Measurements from ENCODE around the gene WWOX. TPM values are rescaled to one million over a fixed set of nuclear protein-coding genes. Genes with fewer than 3 reads are reported as not detected.

The WWOX gene
- total RNA-seq, 2 experiments from 2014 or later: 14.3 to 16.5 TPM

- no peak overlapping the region for H3K27ac Mint-ChIP-seq
- no peak overlapping the region for H3K4me3 Mint-ChIP-seq
- ChIA-PET CTCF (no interaction called here), POLR2A (no interaction called here)
- no peaks in the 10 kb centered on the region for H3K9me3 Mint-ChIP-seq
- intact Hi-C loops (cut with micrococcal nuclease): no loop called here
- no peaks in the 10 kb centered on the region for H3K36me3 Mint-ChIP-seq
- no peaks in the 10 kb centered on the region for H3K27me3 Mint-ChIP-seq
- peaks cover 16% of the 10 kb centered on the region for H3K4me1 Mint-ChIP-seq (ENCODE audit: low read depth)
- no peak for DNase-seq
These were observed 1050.7 kb downstream of the WWOX start for GRCh38 chr16:79150151-79150550.

GRCh38 chr16:79150632-79151310 lies 1051.3 kb downstream of the WWOX start:
- DNase-seq: no peak
- Mint-ChIP-seq H3K36me3 (no peaks in the 10 kb centered on the region), H3K9me3 (no peaks in the 10 kb centered on the region), H3K27ac (no peak overlapping the region), H3K4me1 (ENCODE audit: low read depth) (peaks cover 20% of the 10 kb centered on the region), H3K27me3 (no peaks in the 10 kb centered on the region), H3K4me3 (no peak overlapping the region)
- intact Hi-C loops (cut with micrococcal nuclease): no loop called here
- CTCF ChIA-PET: no interaction called here
- POLR2A ChIA-PET: no interaction called here

GRCh38 chr16:79154086-79154485 lies 1054.6 kb downstream of the WWOX start:
- no peak for DNase-seq
- H3K4me1 Mint-ChIP-seq (ENCODE audit: low read depth): peaks cover 40% of the 10 kb centered on the region
- no peaks in the 10 kb centered on the region for H3K27me3 Mint-ChIP-seq
- H3K27ac Mint-ChIP-seq: no peak overlapping the region
- ChIA-PET CTCF (no interaction called here), POLR2A (no interaction called here)
- no peak overlapping the region for H3K4me3 Mint-ChIP-seq
- H3K9me3 Mint-ChIP-seq: no peaks in the 10 kb centered on the region
- no peaks in the 10 kb centered on the region for H3K36me3 Mint-ChIP-seq
- intact Hi-C loops (cut with micrococcal nuclease): no loop called here

- Mint-ChIP-seq H3K36me3 (no peaks in the 10 kb centered on the region), H3K4me3 (no peak overlapping the region), H3K27me3 (no peaks in the 10 kb centered on the region), H3K27ac (peak overlapping the region; percentile 18), H3K4me1 (ENCODE audit: low read depth) (peaks cover 40% of the 10 kb centered on the region), H3K9me3 (no peaks in the 10 kb centered on the region)
- intact Hi-C loops (cut with micrococcal nuclease): loop anchor here (5.0 kb wide), 3 partner anchors 78 to 258 kb away; no protein-coding TSS in a partner anchor
- no peak for DNase-seq
- POLR2A ChIA-PET: interaction anchor here (0.6 kb wide), 1 partner anchor 58 kb away, joined by 3 read pairs; no protein-coding TSS in a partner anchor
- CTCF ChIA-PET: interaction anchor here (0.6 kb wide), 1 partner anchor 43 kb away, joined by 3 read pairs; no protein-coding TSS in a partner anchor
These were observed 1056.0 kb downstream of the WWOX start for GRCh38 chr16:79155471-79155870.

- DNase-seq: peak; percentile 27
- peaks cover 37% of the 10 kb centered on the region for H3K4me1 Mint-ChIP-seq (ENCODE audit: low read depth)
- CTCF ChIA-PET: interaction anchor here (0.8 kb wide), 1 partner anchor 114 kb away, joined by 4 read pairs; no protein-coding TSS in a partner anchor
- H3K4me3 Mint-ChIP-seq: no peak overlapping the region
- H3K27ac Mint-ChIP-seq: peak overlapping the region; percentile 75
- intact Hi-C loops (cut with micrococcal nuclease): loop anchor here (2.0 to 5.0 kb wide), 4 partner anchors 61 to 259 kb away; no protein-coding TSS in a partner anchor
- no peaks in the 10 kb centered on the region for H3K36me3 Mint-ChIP-seq
- POLR2A ChIA-PET: no interaction called here
- H3K9me3 Mint-ChIP-seq: no peaks in the 10 kb centered on the region
- H3K27me3 Mint-ChIP-seq: no peaks in the 10 kb centered on the region
These were observed 1056.5 kb downstream of the WWOX start for GRCh38 chr16:79155904-79156303.

GRCh38 chr16:79156761-79157160 lies 1057.3 kb downstream of the WWOX start:
- Mint-ChIP-seq H3K36me3 (no peaks in the 10 kb centered on the region), H3K9me3 (no peaks in the 10 kb centered on the region), H3K4me3 (no peak overlapping the region), H3K4me1 (ENCODE audit: low read depth) (peaks cover 33% of the 10 kb centered on the region), H3K27me3 (no peaks in the 10 kb centered on the region), H3K27ac (peak overlapping the region; percentile 75)
- intact Hi-C loops (cut with micrococcal nuclease): loop anchor here (2.0 to 5.0 kb wide), 4 partner anchors 60 to 259 kb away; no protein-coding TSS in a partner anchor
- ChIA-PET POLR2A (no interaction called here), CTCF (interaction anchor here (0.8 kb wide), 1 partner anchor 113 kb away, joined by 4 read pairs; no protein-coding TSS in a partner anchor)
- no peak for DNase-seq

GRCh38 chr16:79158337-79158736 lies 1058.9 kb downstream of the WWOX start:
- intact Hi-C loops (cut with micrococcal nuclease): loop anchor here (5.0 kb wide), 3 partner anchors 81 to 261 kb away; no protein-coding TSS in a partner anchor
- H3K27me3 Mint-ChIP-seq: no peaks in the 10 kb centered on the region
- CTCF ChIA-PET: no interaction called here

GRCh38 chr16:79159261-79160049 lies 1060.0 kb downstream of the WWOX start:
- no peak overlapping the region for H3K4me3 Mint-ChIP-seq
- no peaks in the 10 kb centered on the region for H3K27me3 Mint-ChIP-seq
- no peak for DNase-seq
- H3K9me3 Mint-ChIP-seq: no peaks in the 10 kb centered on the region
- intact Hi-C loops (cut with micrococcal nuclease): loop anchor here (5.0 kb wide), 3 partner anchors 82 to 262 kb away; no protein-coding TSS in a partner anchor
- ChIA-PET CTCF (no interaction called here), POLR2A (no interaction called here)
- peaks cover 39% of the 10 kb centered on the region for H3K4me1 Mint-ChIP-seq (ENCODE audit: low read depth)
- no peak overlapping the region for H3K27ac Mint-ChIP-seq
- no peaks in the 10 kb centered on the region for H3K36me3 Mint-ChIP-seq

More at GRCh38 chr16:79158337-79158736, 1058.9 kb downstream of the WWOX start:
- Mint-ChIP-seq H3K9me3 (no peaks in the 10 kb centered on the region), H3K27ac (no peak overlapping the region), H3K4me1 (ENCODE audit: low read depth) (peaks cover 35% of the 10 kb centered on the region), H3K4me3 (no peak overlapping the region), H3K36me3 (no peaks in the 10 kb centered on the region)
- no peak for DNase-seq
- POLR2A ChIA-PET: no interaction called here

GRCh38 chr16:79162977-79163376 lies 1063.5 kb downstream of the WWOX start:
- ChIA-PET CTCF (interaction anchor here (0.7 kb wide), 1 partner anchor 27 kb away, joined by 4 read pairs; no protein-coding TSS in a partner anchor), POLR2A (no interaction called here)
- intact Hi-C loops (cut with micrococcal nuclease): no loop called here
- H3K4me1 Mint-ChIP-seq (ENCODE audit: low read depth): peaks cover 10% of the 10 kb centered on the region
- no peaks in the 10 kb centered on the region for H3K27me3 Mint-ChIP-seq
- H3K9me3 Mint-ChIP-seq: peaks cover 7% of the 10 kb centered on the region
- no peak for DNase-seq
- H3K36me3 Mint-ChIP-seq: peaks cover 5% of the 10 kb centered on the region
- H3K27ac Mint-ChIP-seq: no peak overlapping the region
- H3K4me3 Mint-ChIP-seq: no peak overlapping the region

- Mint-ChIP-seq H3K9me3 (peaks cover 10% of the 10 kb centered on the region), H3K4me3 (peak overlapping the region; percentile 26), H3K27ac (no peak overlapping the region), H3K36me3 (peaks cover 5% of the 10 kb centered on the region), H3K4me1 (ENCODE audit: low read depth) (peaks cover 9% of the 10 kb centered on the region), H3K27me3 (no peaks in the 10 kb centered on the region)
- ChIA-PET POLR2A (interaction anchor here (0.9 kb wide), 1 partner anchor 436 kb away, joined by 5 read pairs; no protein-coding TSS in a partner anchor), CTCF (interaction anchor here (1.6 kb wide), 1 partner anchor 170 kb away, joined by 3 read pairs; no protein-coding TSS in a partner anchor)
- no peak for DNase-seq
- intact Hi-C loops (cut with micrococcal nuclease): no loop called here
These were observed 1064.4 kb downstream of the WWOX start for GRCh38 chr16:79163691-79164387.

GRCh38 chr16:79164388-79164995 lies 1065.0 kb downstream of the WWOX start:
- Mint-ChIP-seq H3K27ac (no peak overlapping the region), H3K36me3 (peaks cover 5% of the 10 kb centered on the region), H3K4me3 (no peak overlapping the region), H3K9me3 (peaks cover 10% of the 10 kb centered on the region), H3K4me1 (ENCODE audit: low read depth) (peaks cover 15% of the 10 kb centered on the region), H3K27me3 (no peaks in the 10 kb centered on the region)
- ChIA-PET CTCF (interaction anchor here (1.6 kb wide), 1 partner anchor 169 kb away, joined by 3 read pairs; no protein-coding TSS in a partner anchor), POLR2A (interaction anchor here (0.9 kb wide), 1 partner anchor 435 kb away, joined by 5 read pairs; no protein-coding TSS in a partner anchor)
- intact Hi-C loops (cut with micrococcal nuclease): no loop called here
- no peak for DNase-seq
